ENCODE results near the gene ERMARD. TPM values are rescaled to one million over a fixed set of nuclear protein-coding genes. Genes with fewer than 3 reads are reported as not detected.

The ERMARD gene
- total RNA-seq, 2 experiments from 2014 or later: 28.7 to 33.0 TPM

Other genes with a start within 250 kb of the ERMARD start
- 10 to 100 TPM; 22.9 to 25.3 TPM for gene WDR27, start 49.6 kb upstream of the ERMARD start, total RNA-seq
- gene C6orf120, start 49.5 kb upstream of the ERMARD start, total RNA-seq: 10 to 100 TPM; 17.4 to 18.3 TPM
- 10 to 100 TPM; 49.0 to 50.5 TPM for gene PHF10, start 27.1 kb upstream of the ERMARD start, total RNA-seq
- 1 to 10 TPM; 2.1 to 2.6 TPM for gene DYNLT2, start 50 bp upstream of the ERMARD start, total RNA-seq